Lower leg skin (tissue), 3 donors: ENCODE data around the gene MARVELD1.

Source experiments
- POLR2A ChIP-seq, 2 donors: fragments of 450-650 bp; IDR thresholded peaks; one replicate each; pipeline ENCODE4 v1.6.1; 2016 to 2017; ENCODE audit warnings: antibody characterized with exemption in 2 of 2, mild to moderate bottlenecking in 1 of 2, moderate library complexity in 1 of 2
- TF ChIP-seq, protein P1 (sequence below), 3 donors: fragments of 450-650 bp; IDR thresholded peaks; one replicate each; pipeline ENCODE4 v1.5.1; 2016; ENCODE audit warnings: antibody characterized with exemption in 3 of 3, mild to moderate bottlenecking in 3 of 3, moderate library complexity in 2 of 3

DNA sequence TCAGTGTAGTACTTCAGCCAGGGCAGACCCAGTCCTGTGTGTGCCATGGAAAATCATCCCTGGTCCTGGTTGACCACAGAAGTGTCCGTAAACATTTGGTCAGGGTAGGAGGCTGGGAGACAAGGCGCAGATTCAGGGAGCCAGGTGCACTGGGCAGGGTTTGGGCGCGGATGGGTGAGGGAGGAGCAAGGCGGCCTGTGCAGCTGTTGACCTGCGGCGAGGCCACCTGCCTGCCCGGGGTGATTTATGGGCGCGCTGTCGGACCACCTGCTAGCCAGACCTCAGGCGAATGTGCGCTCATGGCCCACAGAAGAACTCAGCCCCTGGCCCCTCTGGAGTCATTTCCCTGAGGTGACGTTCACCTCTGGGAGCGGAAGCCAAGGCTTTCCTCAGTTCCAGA, 51.7 kb downstream of the MARVELD1 start:
- TF ChIP-seq POLR2A (IDR thresholded peaks at IDR 0.05), result no peak
- TF ChIP-seq, protein P1, sequence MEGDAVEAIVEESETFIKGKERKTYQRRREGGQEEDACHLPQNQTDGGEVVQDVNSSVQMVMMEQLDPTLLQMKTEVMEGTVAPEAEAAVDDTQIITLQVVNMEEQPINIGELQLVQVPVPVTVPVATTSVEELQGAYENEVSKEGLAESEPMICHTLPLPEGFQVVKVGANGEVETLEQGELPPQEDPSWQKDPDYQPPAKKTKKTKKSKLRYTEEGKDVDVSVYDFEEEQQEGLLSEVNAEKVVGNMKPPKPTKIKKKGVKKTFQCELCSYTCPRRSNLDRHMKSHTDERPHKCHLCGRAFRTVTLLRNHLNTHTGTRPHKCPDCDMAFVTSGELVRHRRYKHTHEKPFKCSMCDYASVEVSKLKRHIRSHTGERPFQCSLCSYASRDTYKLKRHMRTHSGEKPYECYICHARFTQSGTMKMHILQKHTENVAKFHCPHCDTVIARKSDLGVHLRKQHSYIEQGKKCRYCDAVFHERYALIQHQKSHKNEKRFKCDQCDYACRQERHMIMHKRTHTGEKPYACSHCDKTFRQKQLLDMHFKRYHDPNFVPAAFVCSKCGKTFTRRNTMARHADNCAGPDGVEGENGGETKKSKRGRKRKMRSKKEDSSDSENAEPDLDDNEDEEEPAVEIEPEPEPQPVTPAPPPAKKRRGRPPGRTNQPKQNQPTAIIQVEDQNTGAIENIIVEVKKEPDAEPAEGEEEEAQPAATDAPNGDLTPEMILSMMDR (IDR thresholded peaks at IDR 0.05), result no peak
